Chondrocyte (in vitro differentiated cells): ENCODE measurements around the gene CCDC148. TPM values are rescaled to one million over a fixed set of nuclear protein-coding genes. Genes with fewer than 3 reads are reported as not detected.

Experiments
- DNase-seq: peaks from one replicate; pipeline ENCODE4 v3.0.0; 2021; ENCODE audit warnings: mixed read lengths, low spot score
- H3K27ac Mint-ChIP-seq: one replicate; pipeline ENCODE4 v1.8.0; 2021; ENCODE audit warnings: mild to moderate bottlenecking, moderate library complexity, mixed read lengths; ENCODE audit not compliant: unreplicated experiment
- H3K27me3 Mint-ChIP-seq: 2 replicates; pipeline ENCODE4 v1.8.0; 2021; ENCODE audit warnings: low read depth, mixed read lengths
- H3K36me3 Mint-ChIP-seq: 2 replicates; pipeline ENCODE4 v1.8.0; 2021; ENCODE audit warnings: low read depth, mixed read lengths
- H3K4me1 Mint-ChIP-seq: 2 replicates; pipeline ENCODE4 v1.8.0; 2021; ENCODE audit warnings: low read depth, mild to moderate bottlenecking, mixed read lengths
- H3K4me3 Mint-ChIP-seq: one replicate; pipeline ENCODE4 v1.8.0; 2021; ENCODE audit warnings: mild to moderate bottlenecking, moderate library complexity, mixed read lengths; ENCODE audit not compliant: unreplicated experiment
- H3K9me3 Mint-ChIP-seq: 2 replicates; pipeline ENCODE4 v1.8.0; 2021; ENCODE audit warnings: low read depth, mixed read lengths
- CTCF ChIP-seq: fragments of 200-600 bp; sonication (generic); IDR thresholded peaks from 2 replicates; pipeline ENCODE4 v1.5.0; 2021; ENCODE audit warnings: antibody characterized with exemption, mild to moderate bottlenecking, moderate library complexity
- total RNA-seq: library from RNA; stranded (reverse); gene quantifications from 3 replicates; pipeline ENCODE4 v1.2.1, GENCODE V29; 2021

CCDC148 gene
- total RNA-seq, 1 donor from 2014 or later = 0.52 TPM

- no peaks in the 10 kb centered on the region for H3K27me3 Mint-ChIP-seq
- no peaks in the 10 kb centered on the region for H3K36me3 Mint-ChIP-seq
- H3K4me1 Mint-ChIP-seq = peaks cover 52% of the 10 kb centered on the region
- H3K4me3 Mint-ChIP-seq = no peak overlapping the region
- H3K27ac Mint-ChIP-seq = peak overlapping the region; percentile 14
- no peaks in the 10 kb centered on the region for H3K9me3 Mint-ChIP-seq
- peak; percentile 73 for TF ChIP-seq CTCF
- DNase-seq = no peak
Measured at GRCh38 chr2:158460632-158461297, 4.2 kb upstream of the CCDC148 start.

GRCh38 chr2:158459161-158460003, 2.8 kb upstream of the CCDC148 start:
- Mint-ChIP-seq H3K27me3 (no peaks in the 10 kb centered on the region), H3K4me1 (peaks cover 52% of the 10 kb centered on the region), H3K36me3 (no peaks in the 10 kb centered on the region), H3K9me3 (no peaks in the 10 kb centered on the region), H3K4me3 (peak overlapping the region; percentile 89), H3K27ac (peak overlapping the region; percentile 97)
- DNase-seq = no peak
- no peak for TF ChIP-seq CTCF

- DNase-seq = no peak
- no peaks in the 10 kb centered on the region for H3K9me3 Mint-ChIP-seq
- H3K27ac Mint-ChIP-seq = peak overlapping the region; percentile 97
- H3K27me3 Mint-ChIP-seq = no peaks in the 10 kb centered on the region
- peaks cover 46% of the 10 kb centered on the region for H3K4me1 Mint-ChIP-seq
- H3K4me3 Mint-ChIP-seq = peak overlapping the region; percentile 89
- TF ChIP-seq CTCF = no peak
- no peaks in the 10 kb centered on the region for H3K36me3 Mint-ChIP-seq
Measured at GRCh38 chr2:158458617-158458920, 2.0 kb upstream of the CCDC148 start.

GRCh38 chr2:158457826-158458616, 1.5 kb upstream of the CCDC148 start:
- H3K9me3 Mint-ChIP-seq = no peaks in the 10 kb centered on the region
- no peaks in the 10 kb centered on the region for H3K27me3 Mint-ChIP-seq
- TF ChIP-seq CTCF = peak; percentile 69
- peak; percentile 95 for DNase-seq
- H3K4me3 Mint-ChIP-seq = peak overlapping the region; percentile 89
- H3K27ac Mint-ChIP-seq = peak overlapping the region; percentile 97
- H3K36me3 Mint-ChIP-seq = no peaks in the 10 kb centered on the region
- H3K4me1 Mint-ChIP-seq = peaks cover 41% of the 10 kb centered on the region
